Neuronal stem cell (in vitro differentiated cells): ENCODE data around the gene CANT1.

Experiments
- DNase-seq: peaks from one replicate; pipeline ENCODE4 v3.0.0-alpha.2; 2013; ENCODE audit warnings: low spot score
- H2AFZ ChIP-seq: one replicate; pipeline ENCODE4 v1.6.1; 2013; ENCODE audit warnings: mild to moderate bottlenecking, low read length, inconsistent platforms
- H2AK5ac ChIP-seq: 2 replicates; pipeline ENCODE4 v1.6.1; 2013; ENCODE audit warnings: low read depth, mild to moderate bottlenecking, inconsistent platforms, low read length, moderate library complexity, mixed read lengths
- H2BK120ac ChIP-seq: 2 replicates; pipeline ENCODE4 v1.6.1; 2013; ENCODE audit warnings: low read depth, mild to moderate bottlenecking, inconsistent platforms, low read length, moderate library complexity, mixed read lengths
- H2BK12ac ChIP-seq: one replicate; pipeline ENCODE4 v1.6.1; 2013; ENCODE audit warnings: low read length, inconsistent platforms
- H2BK15ac ChIP-seq: 2 replicates; pipeline ENCODE4 v1.6.1; 2013; ENCODE audit warnings: mild to moderate bottlenecking, low read length, inconsistent platforms, mixed read lengths
- H2BK5ac ChIP-seq: one replicate; pipeline ENCODE4 v1.6.1; 2013; ENCODE audit warnings: inconsistent platforms, mild to moderate bottlenecking, low read length, moderate library complexity
- H3K14ac ChIP-seq: one replicate; pipeline ENCODE4 v1.6.1; 2013; ENCODE audit warnings: low read length, inconsistent platforms
- H3K18ac ChIP-seq: 2 replicates; pipeline ENCODE4 v1.6.1; 2013; ENCODE audit warnings: low read length, inconsistent platforms
- H3K23ac ChIP-seq: 2 replicates; pipeline ENCODE4 v1.6.1; 2013; ENCODE audit warnings: low read depth, mild to moderate bottlenecking, mixed read lengths, low read length, inconsistent platforms; ENCODE audit not compliant: poor library complexity
- H3K27ac ChIP-seq: replicated peaks from 3 replicates; pipeline ENCODE4 v1.5.1; 2013; ENCODE audit warnings: low read length, inconsistent platforms
- H3K27me3 ChIP-seq, 3 experiments: 2 replicates each; pipeline ENCODE4 v1.6.1; 2013; ENCODE audit warnings: low read length in 3 of 3, mild to moderate bottlenecking in 2 of 3, inconsistent platforms in 1 of 3, low read depth in 1 of 3, mixed read lengths in 1 of 3, moderate library complexity in 1 of 3; ENCODE audit not compliant: control insufficient read depth in 3 of 3, insufficient read depth in 3 of 3
- H3K36me3 ChIP-seq, 2 donors: replicated peaks in 1 of 2; 2 replicates each; pipeline ENCODE4 v1.6.1; 2013; ENCODE audit warnings: low read length in 2 of 2; ENCODE audit not compliant: control insufficient read depth in 2 of 2, insufficient read depth in 2 of 2
- H3K4ac ChIP-seq: 2 replicates; pipeline ENCODE4 v1.6.1; 2013; ENCODE audit warnings: inconsistent platforms, mild to moderate bottlenecking, low read length, moderate library complexity
- H3K4me1 ChIP-seq, 2 donors: 1 replicate in 1 of 2; 2 replicates in 1 of 2; pipeline ENCODE4 v1.6.1; 2013; ENCODE audit warnings: low read length in 2 of 2, low read depth in 1 of 2; ENCODE audit not compliant: control insufficient read depth in 2 of 2, insufficient read depth in 1 of 2
- H3K4me2 ChIP-seq: one replicate; pipeline ENCODE4 v1.6.1; 2013; ENCODE audit warnings: mild to moderate bottlenecking, low read length, inconsistent platforms; ENCODE audit not compliant: insufficient read depth, poor library complexity, severe bottlenecking
- H3K4me3 ChIP-seq, 2 donors: 2 replicates each; pipeline ENCODE4 v1.5.1; 2013; ENCODE audit warnings: low read length in 2 of 2, mild to moderate bottlenecking in 2 of 2, inconsistent platforms in 1 of 2, moderate library complexity in 1 of 2
- H3K79me1 ChIP-seq: one replicate; pipeline ENCODE4 v1.6.1; 2013; ENCODE audit warnings: low read depth, mild to moderate bottlenecking, inconsistent platforms, low read length, moderate library complexity
- H3K9ac ChIP-seq: one replicate; pipeline ENCODE4 v1.6.1; 2013; ENCODE audit warnings: mild to moderate bottlenecking, low read depth, low read length, inconsistent platforms; ENCODE audit not compliant: poor library complexity
- H3K9me3 ChIP-seq, 2 donors: replicated peaks in 1 of 2; 2 replicates each; pipeline versions ENCODE3 to v1.6.1; 2013; ENCODE audit warnings: low read length in 2 of 2, mild to moderate bottlenecking in 2 of 2, inconsistent platforms in 1 of 2, low read depth in 1 of 2, mixed read lengths in 1 of 2, moderate library complexity in 1 of 2; ENCODE audit not compliant: control insufficient read depth in 2 of 2, insufficient read depth in 1 of 2
- H4K8ac ChIP-seq: one replicate; pipeline ENCODE4 v1.6.1; 2013; ENCODE audit warnings: low read depth, mild to moderate bottlenecking, inconsistent platforms, low read length, moderate library complexity
- H4K91ac ChIP-seq: one replicate; pipeline ENCODE4 v1.6.1; 2013; ENCODE audit warnings: low read length, low read depth, mild to moderate bottlenecking, inconsistent platforms; ENCODE audit not compliant: poor library complexity
- WGBS, 2 donors: extraction: QIAGEN DNeasy Blood & Tissue Kit; methylation state at CpG; one replicate each; pipeline ENCODE4 v1.1.7; 2013; ENCODE audit warnings: missing lambda C conversion rate in 2 of 2, mixed read lengths in 1 of 2; ENCODE audit not compliant: insufficient read length in 2 of 2, insufficient replicate concordance in 1 of 2; ENCODE audit errors: extremely low coverage in 2 of 2; 5-methylcytosine and 5-hydroxymethylcytosine counted together

Gene CANT1

GRCh38 chr17:78954684-78955083 lies 54.9 kb downstream of the CANT1 start:
- no peak overlapping the region for H2BK12ac ChIP-seq
- H3K4me3 ChIP-seq, result no peak overlapping the region
- H2BK120ac ChIP-seq, result no peak overlapping the region
- H3K23ac ChIP-seq, result no peak overlapping the region
- H2AFZ ChIP-seq, result no peak overlapping the region
- H3K4me1 ChIP-seq, result peaks cover 9 to 36% of the 10 kb centered on the region in 2 donors
- H3K27ac ChIP-seq, result no peak overlapping the region
- no peaks in the 10 kb centered on the region for H3K36me3 ChIP-seq
- H3K14ac ChIP-seq, result no peak overlapping the region
- no peaks in the 10 kb centered on the region for H3K27me3 ChIP-seq
- no peak overlapping the region for H3K4ac ChIP-seq
- H2BK5ac ChIP-seq, result no peak overlapping the region
- no peak overlapping the region for H4K8ac ChIP-seq
- no CpG with 5 or more reads among the region's 14 CpGs for WGBS, 2 donors
- H3K18ac ChIP-seq, result peak overlapping the region; percentile 75
- DNase-seq, result no peak
- no peak overlapping the region for H3K4me2 ChIP-seq
- H2AK5ac ChIP-seq, result peak overlapping the region; percentile 88
- H4K91ac ChIP-seq, result no peak overlapping the region
- H3K79me1 ChIP-seq, result no peaks in the 10 kb centered on the region
- no peak overlapping the region for H3K9ac ChIP-seq
- peak overlapping the region; percentile 47 for H2BK15ac ChIP-seq
- peaks cover 5 to 12% of the 10 kb centered on the region in 2 donors for H3K9me3 ChIP-seq

GRCh38 chr17:78953356-78954350 lies 55.9 kb downstream of the CANT1 start:
- Histone ChIP-seq H4K8ac (no peak overlapping the region), H2BK12ac (peak overlapping the region; percentile 30), H2BK120ac (no peak overlapping the region), H3K27me3 (no peaks in the 10 kb centered on the region), H3K23ac (peak overlapping the region; percentile 2), H2AK5ac (peak overlapping the region; percentile 88), H3K4me2 (no peak overlapping the region), H3K4ac (no peak overlapping the region), H3K18ac (peak overlapping the region; percentile 44), H3K79me1 (no peaks in the 10 kb centered on the region), H3K9me3 (peaks cover 5 to 12% of the 10 kb centered on the region in 2 donors), H2BK15ac (peak overlapping the region; percentile 34), H4K91ac (no peak overlapping the region), H2AFZ (peak overlapping the region; percentile 4), H3K36me3 (no peaks in the 10 kb centered on the region), H3K4me1 (peaks cover 8 to 36% of the 10 kb centered on the region in 2 donors), H3K14ac (no peak overlapping the region), H3K9ac (no peak overlapping the region), H2BK5ac (no peak overlapping the region), H3K4me3 (no peak overlapping the region), H3K27ac (no peak overlapping the region)
- WGBS, 2 donors, result no CpG with 5 or more reads among the region's 29 CpGs
- no peak for DNase-seq

DNA sequence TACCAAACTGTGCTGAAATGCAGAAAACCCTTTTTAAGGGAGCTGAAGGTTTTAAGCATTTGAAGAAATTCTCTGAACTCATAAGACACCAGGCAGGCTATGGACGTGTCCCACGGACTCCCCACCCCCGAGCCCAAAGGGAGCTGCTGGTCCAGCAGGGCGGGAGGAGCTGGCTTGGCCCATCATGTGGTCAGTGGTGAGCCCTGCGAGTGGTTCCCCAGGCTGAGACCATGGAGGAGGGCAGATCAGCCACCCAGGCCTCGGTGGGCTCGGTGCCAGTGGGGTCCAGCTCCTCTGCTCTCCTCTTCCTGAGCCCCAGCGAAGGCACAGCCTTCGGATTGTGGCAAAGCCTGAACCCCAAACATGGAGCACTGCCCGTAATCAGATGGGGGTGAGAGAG lies 56.9 kb downstream of the CANT1 start:
- no peak overlapping the region for H3K27ac ChIP-seq
- no CpG with 5 or more reads among the region's 10 CpGs for WGBS, 2 donors

DNA sequence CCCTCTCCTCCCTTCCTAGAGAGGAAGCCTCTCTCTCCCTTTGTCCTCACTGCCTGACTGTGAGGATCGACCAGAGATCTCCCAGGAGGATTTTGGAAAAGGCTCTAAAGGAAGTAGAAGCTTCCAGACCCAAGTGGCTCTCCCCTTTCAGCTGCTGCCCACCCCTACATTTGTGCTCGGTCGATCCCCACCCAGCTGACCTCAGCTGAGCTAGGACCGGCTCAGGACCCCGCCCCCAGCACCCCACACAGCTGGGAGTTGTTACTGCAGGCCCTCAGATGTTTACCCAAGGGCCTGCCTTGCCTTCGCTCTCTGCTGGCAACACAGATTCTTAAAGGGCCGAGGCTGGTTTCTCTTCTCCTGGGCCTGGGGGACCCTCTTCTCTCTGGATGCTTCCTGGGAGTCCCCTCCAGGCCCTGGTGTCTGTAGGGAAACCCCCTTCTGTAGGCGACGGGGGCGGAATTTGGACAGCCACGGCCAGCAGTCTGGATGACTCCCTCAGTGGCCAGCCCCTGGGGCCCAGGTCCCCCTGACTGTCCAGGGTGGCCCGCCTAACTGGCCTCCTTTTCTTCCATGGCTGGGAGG lies 57.5 kb downstream of the CANT1 start:
- Histone ChIP-seq H3K9me3 (peaks cover 5 to 12% of the 10 kb centered on the region in 2 donors), H3K14ac (no peak overlapping the region), H3K4me3 (no peak overlapping the region), H3K4me1 (peaks cover 8 to 30% of the 10 kb centered on the region in 2 donors), H3K27ac (no peak overlapping the region), H2BK12ac (no peak overlapping the region), H3K9ac (no peak overlapping the region), H3K27me3 (no peaks in the 10 kb centered on the region), H2BK5ac (no peak overlapping the region), H2BK120ac (peak overlapping the region; percentile 42), H3K23ac (no peak overlapping the region), H3K4ac (no peak overlapping the region), H4K8ac (no peak overlapping the region), H4K91ac (no peak overlapping the region), H2BK15ac (peak overlapping the region; percentile 84), H2AFZ (peak overlapping the region; percentile 78), H3K18ac (peak overlapping the region; percentile 46), H3K4me2 (no peak overlapping the region), H3K36me3 (no peaks in the 10 kb centered on the region), H2AK5ac (peak overlapping the region; percentile 88), H3K79me1 (no peaks in the 10 kb centered on the region)
- no peak for DNase-seq
- no CpG with 5 or more reads among the region's 12 CpGs for WGBS, 2 donors

More for the DNA sequence above, 56.9 kb downstream of the CANT1 start:
- Histone ChIP-seq H4K8ac (no peak overlapping the region), H3K79me1 (no peaks in the 10 kb centered on the region), H3K18ac (peak overlapping the region; percentile 38), H2BK15ac (peak overlapping the region; percentile 84), H3K36me3 (no peaks in the 10 kb centered on the region), H2AFZ (no peak overlapping the region), H3K4me2 (peak overlapping the region; percentile 4), H3K9me3 (peaks cover 5 to 12% of the 10 kb centered on the region in 2 donors), H2BK12ac (peak overlapping the region; percentile 41), H3K14ac (no peak overlapping the region), H3K4me1 (peaks cover 8 to 34% of the 10 kb centered on the region in 2 donors), H2BK5ac (peak overlapping the region; percentile 66), H2AK5ac (peak overlapping the region; percentile 88), H3K4ac (no peak overlapping the region), H4K91ac (no peak overlapping the region), H2BK120ac (no peak overlapping the region), H3K4me3 (no peak overlapping the region), H3K23ac (no peak overlapping the region), H3K27me3 (no peaks in the 10 kb centered on the region), H3K9ac (no peak overlapping the region)
- DNase-seq, result no peak
